Uterus (tissue), 2 donors: ENCODE data around the gene TMEM151A.
"Not testable (repeated sequence)": the region's sequence is repeated elsewhere in the genome, so short reads cannot be mapped to it uniquely, and the experiment has no call there.

ENCODE experiments used
- POLR2A ChIP-seq, 2 donors: fragments of 450-650 bp; IDR thresholded peaks; one replicate each; pipeline ENCODE4 v1.6.1; 2016; ENCODE audit warnings: antibody characterized with exemption in 2 of 2, mild to moderate bottlenecking in 1 of 2, moderate library complexity in 1 of 2
- TF ChIP-seq, protein P1 (sequence below), 4 experiments: fragments of 200-600 bp in 2 of 4; fragments of 450-650 bp in 2 of 4; sonication (generic) in 2 of 4; IDR thresholded peaks; one replicate each; pipeline ENCODE4 v1.5.1; 2016 to 2019; ENCODE audit warnings: antibody characterized with exemption in 4 of 4, mild to moderate bottlenecking in 2 of 4, moderate library complexity in 1 of 4

DNA sequence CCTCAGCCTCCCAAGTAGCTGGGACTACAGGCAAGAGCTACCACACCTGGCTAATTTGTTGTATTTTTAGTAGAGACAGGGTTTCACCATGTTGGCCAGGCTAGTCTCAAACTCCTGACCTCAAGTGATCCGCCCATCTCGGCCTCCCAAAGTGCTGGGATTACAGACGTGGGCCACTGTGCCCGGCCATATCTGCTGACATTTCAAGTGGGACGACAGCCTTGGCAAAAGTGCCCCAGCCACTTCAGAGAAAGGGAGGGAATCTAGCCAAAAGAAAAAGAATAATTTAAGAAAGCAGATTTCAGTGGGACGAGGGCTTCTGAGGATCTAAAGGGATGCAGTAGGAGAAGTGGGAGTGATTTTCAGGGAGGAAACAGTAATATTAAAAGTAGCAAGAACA is 38.6 kb upstream of the TMEM151A start:
- TF ChIP-seq, protein P1, sequence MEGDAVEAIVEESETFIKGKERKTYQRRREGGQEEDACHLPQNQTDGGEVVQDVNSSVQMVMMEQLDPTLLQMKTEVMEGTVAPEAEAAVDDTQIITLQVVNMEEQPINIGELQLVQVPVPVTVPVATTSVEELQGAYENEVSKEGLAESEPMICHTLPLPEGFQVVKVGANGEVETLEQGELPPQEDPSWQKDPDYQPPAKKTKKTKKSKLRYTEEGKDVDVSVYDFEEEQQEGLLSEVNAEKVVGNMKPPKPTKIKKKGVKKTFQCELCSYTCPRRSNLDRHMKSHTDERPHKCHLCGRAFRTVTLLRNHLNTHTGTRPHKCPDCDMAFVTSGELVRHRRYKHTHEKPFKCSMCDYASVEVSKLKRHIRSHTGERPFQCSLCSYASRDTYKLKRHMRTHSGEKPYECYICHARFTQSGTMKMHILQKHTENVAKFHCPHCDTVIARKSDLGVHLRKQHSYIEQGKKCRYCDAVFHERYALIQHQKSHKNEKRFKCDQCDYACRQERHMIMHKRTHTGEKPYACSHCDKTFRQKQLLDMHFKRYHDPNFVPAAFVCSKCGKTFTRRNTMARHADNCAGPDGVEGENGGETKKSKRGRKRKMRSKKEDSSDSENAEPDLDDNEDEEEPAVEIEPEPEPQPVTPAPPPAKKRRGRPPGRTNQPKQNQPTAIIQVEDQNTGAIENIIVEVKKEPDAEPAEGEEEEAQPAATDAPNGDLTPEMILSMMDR (IDR thresholded peaks at IDR 0.05) = not testable (repeated sequence)
- TF ChIP-seq POLR2A (IDR thresholded peaks at IDR 0.05) = not testable (repeated sequence)
